RPMI7951 (cell line): ENCODE measurements around the gene WDTC1. TPM values are rescaled to one million over a fixed set of nuclear protein-coding genes. Genes with fewer than 3 reads are reported as not detected.
A peak's percentile ranks its signal among the peaks of the same experiment; 100 is the strongest.
"Not testable (repeated sequence)": the region's sequence is repeated elsewhere in the genome, so short reads cannot be mapped to it uniquely, and the experiment has no call there.

Source experiments
- DNase-seq: peaks from one replicate; pipeline ENCODE4 v3.0.0-alpha.2; 2012; ENCODE audit warnings: low read depth
- total RNA-seq: library from RNA; depleted of rRNA; stranded (reverse); fragments of >200 nt; shearing (Covaris generic); gene quantifications from 2 replicates; pipeline ENCODE4 v1.2.3, GENCODE V29; 2014

The WDTC1 gene
- total RNA-seq, 1 experiment from 2014 or later = 14.5 TPM

DNA sequence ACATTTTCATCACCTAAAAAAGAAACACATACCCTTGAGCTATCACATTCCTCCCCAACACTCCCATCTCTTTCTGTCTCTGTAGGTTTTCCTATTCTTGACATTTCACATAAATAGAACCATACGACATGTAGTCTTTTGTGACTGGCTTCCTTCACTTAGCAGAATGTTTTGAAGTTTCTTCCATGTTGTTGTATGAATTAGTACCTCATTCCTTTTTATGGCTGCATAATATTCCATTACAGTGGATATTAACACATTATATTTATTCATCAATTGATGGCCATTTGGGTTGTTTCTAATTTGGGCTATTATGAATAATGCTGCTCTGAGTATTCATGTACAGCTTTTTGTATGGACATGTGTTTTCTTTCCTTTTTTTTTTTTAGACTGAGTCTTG, 11.8 kb downstream of the WDTC1 start:
- DNase-seq = no peak

DNA sequence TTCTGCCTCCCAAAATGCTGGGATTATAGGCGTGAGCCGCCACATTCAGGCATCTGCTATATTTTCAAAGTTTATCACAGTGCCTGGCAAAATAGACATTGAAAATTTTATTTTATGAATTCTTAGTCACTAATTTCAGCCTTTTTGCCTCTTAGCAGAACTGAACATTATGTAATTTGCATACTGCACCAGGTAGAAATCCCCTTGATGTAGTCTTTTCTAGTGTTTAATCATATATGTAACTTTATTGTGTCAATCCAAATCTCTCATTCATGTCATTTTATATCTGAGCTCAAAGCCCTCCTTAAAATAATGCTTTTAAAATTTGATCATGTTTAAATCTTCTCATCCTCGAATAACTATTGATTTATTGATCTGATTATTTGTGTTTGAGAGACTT, 19.2 kb downstream of the WDTC1 start:
- no peak for DNase-seq

DNA sequence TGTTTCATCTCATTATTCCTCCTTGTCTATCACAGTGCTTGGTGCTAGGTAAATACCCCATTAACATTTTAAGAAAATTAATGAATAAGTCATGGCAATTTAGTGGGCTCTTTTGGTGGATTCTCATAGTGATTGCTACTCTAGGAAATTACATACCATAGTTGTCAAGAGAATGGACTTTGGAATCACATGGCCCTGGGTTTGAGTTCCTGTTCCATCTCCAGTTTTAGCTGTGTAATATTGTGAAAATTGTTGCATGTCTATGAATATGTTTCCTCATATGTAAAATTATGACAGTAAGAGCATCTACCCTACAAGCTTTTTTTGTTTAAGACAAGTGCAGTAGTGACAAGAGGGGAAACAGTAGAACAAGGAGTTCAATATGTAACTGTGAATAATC, 20.7 kb downstream of the WDTC1 start:
- DNase-seq = no peak

DNA sequence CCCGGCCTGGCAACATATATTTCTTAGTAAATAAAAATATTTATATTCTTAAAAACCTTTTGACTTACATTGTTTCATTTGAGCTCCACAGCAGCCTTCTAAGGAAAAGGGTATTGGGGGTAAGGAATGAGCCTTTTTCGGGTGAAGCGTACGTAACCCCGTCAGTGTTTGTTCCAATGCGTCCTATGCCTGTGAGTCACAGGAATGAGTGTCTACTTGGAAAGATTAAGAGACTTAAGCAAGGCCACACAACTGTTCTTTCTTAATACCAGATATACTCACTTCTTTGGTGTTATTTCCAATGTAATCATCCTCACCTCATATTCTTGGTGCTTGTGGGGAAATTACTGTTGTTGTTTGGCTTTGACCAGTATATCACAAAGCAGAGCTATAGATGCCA, 22.7 kb downstream of the WDTC1 start:
- no peak for DNase-seq

DNA sequence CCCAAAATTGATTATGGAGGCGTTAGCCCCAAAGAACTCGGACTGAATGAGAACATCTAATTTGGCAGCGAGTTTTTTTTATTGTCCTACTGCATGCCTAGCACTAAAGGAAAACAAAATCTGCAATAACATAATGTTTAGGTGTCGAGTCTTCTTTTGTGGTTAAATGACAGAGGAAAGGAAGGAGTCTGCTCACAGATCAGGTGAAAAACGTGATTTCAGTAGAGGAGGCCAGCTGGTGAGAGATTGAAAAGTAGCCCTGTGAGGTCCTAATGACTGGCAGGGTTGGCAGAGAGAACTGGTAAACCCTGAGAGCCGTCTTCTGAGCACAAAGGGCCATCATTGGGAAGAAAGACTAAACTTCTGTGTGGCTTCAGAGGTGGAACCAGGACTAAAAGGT, 24.2 kb downstream of the WDTC1 start:
- no peak for DNase-seq

DNA sequence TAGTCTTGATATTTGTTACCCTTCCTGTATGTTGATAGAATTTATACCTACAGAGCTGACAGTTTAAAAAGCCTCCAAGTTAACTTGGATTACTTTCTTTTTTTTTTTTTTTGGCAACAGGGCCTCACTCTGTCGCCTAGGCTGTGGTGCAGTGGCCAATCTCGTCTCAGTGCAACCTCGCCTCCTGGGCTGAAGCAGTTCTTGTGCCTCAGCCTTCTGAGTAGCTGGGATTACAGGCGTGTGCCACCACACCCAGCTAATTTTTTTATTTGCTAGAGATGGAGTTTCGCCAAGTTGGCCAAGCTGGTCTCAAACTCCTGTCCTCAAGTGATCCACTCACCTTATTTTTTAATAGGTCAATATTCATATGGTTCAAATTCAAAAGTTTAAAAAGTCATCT, 32.7 kb downstream of the WDTC1 start:
- no peak for DNase-seq

DNA sequence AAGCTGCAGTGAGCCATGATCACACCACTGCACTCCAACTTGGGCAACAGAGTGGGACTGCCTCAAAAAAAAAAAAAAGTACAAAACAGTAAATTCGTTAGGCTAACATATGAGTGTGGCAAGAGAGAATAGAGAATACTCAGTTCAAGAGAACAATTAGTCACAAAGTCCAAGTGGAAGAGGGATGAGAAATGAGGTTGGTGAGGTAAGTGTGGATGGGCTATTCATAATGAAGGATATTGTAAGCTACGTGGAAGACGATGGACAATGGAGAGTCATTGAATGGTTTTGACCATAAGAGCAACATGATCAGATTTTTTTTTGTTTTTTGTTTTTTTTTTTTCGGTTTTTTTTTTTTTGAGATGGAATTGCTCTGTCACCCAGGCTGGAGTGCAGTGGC, 34.8 kb downstream of the WDTC1 start:
- no peak for DNase-seq

DNA sequence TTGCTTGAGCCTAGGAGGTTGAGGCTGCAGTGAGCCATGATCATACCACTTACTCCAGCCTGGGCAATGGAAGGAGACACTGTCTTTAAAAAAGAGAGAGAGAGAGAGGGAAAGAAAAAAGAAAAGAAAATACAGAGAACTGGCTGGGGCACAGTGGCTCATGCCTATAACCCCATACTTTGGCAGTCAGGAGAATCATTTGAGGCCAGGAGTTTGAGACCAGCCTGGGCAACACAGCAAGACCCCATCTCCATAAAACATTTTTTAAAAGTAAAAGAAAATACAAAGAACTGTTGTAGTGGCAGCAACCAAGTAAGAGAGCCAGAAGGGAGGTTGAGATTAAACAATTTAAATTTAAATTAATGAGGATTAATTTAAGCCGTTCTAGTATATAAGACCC, 39.8 kb downstream of the WDTC1 start:
- DNase-seq = no peak

DNA sequence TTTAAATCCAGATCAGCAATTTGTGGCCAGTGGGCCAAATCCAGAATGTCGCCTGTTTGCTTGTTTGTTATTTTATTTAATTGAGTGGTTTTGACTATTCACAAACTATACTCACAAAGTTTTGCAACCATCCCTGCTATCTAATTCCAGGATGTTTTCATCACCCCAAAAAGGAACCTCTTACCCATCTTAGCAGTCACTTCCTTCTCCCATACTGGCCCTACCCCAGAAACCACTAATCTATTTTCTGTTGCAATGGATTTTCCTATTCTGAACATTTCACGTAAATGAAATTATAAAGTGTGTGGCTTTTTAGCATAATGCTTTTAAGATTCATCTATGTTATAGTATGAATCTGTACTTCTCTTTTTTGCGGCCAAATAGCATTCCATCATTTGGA, 41.3 kb downstream of the WDTC1 start:
- no peak for DNase-seq

DNA sequence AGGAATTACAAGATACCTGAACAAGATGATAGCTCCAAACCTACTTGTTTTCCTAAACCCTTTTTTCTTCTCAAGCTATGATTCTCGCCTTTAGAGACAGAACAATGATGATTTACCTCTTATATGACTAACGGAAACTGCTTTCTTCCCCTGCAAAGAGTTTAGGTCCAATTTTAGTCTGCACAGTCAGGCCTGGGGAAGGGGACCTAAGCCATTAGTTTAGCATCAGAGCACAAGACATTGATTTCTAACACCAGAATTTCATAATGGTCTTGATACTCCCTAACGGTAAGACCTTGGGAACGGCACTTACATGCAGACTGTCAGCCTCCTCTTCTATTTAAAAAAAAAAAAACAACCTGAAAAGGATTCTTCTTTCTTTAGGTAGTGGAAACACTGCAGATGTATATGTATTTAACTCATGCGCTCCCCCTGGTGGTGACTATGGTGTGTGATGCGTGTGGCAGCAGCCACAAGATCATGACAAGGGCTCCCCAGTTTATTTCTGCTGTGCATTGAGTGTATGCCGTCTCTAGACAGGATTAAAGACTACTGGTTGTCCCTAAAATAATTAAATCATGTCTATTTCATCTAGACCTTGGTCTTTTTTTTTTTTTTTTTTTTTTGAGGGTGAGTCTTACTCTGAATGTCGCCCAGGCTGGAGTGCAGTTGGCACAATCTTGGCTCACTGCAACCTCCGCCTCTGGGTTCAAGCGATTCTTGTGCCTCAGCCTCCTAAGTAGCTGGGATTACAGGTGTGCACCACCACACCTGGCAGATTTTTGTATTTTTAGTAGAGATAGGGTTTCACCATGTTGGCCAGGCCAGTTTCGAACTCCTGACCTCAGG, 50.2 kb downstream of the WDTC1 start:
- DNase-seq = peak; percentile 69

DNA sequence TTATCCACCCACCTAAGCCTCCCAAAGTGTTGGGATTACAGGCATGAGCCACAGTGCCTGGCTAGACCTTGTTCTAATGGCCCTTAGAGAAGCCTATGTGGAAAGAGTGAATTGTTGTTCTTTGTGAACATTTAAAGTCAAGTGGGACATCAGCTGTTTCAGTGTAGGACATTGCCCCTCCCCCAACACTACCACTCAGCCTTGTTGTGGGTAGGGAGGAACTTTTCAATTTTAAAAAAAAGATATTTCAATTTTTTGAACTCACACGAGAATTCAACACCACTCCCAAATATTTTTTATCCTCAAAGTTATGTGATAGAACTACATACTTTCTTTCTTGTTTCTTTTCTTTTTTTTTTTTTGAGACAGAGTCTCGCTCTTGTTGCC, 50.8 kb downstream of the WDTC1 start:
- DNase-seq = no peak

DNA sequence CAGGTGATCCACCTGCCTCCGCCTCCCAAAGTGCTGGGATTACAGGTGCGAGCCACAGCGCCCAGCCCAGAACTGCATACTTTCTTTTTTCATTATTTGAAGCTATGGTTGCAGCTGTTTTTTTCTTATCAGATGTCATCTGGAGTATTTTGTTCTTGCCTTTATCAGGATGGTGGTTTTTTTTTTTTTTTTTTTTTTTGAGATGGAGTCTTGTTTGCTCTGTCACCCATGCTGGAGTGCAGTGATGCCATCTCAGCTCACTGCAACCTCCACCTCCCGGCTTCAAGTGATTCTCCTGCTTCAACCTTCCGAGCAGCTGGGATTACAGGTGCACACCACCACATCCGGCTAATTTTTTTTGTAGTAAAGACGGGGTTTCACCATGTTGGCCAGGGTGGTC, 51.4 kb downstream of the WDTC1 start:
- not testable (repeated sequence) for DNase-seq

DNA sequence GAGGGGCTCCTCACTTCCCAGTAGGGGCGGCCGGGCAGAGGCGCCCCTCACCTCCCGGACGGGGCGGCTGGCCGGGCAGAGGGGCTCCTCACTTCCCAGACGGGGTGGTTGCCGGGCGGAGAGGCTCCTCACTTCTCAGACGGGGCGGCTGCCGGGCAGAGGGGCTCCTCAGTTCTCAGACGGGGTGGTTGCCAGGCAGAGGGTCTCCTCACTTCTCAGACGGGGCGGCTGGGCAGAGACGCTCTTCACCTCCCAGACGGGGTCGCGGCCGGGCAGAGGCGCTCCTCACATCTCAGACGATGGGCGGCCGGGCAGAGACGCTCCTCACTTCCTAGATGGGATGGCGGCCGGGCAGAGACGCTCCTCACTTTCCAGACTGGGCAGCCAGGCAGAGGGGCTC, 54.7 kb downstream of the WDTC1 start:
- not testable (repeated sequence) for DNase-seq

DNA sequence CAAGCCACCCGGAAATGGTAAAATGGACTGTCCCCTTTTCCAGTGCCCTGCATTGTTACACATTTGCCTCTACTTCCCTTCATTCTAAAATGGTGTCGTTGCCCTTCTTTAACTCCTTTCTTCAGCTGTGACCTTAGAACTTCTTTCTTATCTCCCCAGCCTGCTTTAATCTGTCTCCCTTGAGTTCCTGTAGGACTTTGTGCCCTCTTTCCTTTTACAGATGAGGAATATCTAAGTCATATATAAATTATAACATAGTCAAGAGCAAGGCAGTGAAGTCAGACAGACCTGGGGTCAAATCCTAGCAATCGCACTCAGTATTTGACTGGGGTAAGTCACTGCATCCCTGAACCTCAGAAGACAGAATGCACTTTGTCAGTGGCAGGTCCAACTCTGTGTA, 56.1 kb downstream of the WDTC1 start:
- DNase-seq = no peak

DNA sequence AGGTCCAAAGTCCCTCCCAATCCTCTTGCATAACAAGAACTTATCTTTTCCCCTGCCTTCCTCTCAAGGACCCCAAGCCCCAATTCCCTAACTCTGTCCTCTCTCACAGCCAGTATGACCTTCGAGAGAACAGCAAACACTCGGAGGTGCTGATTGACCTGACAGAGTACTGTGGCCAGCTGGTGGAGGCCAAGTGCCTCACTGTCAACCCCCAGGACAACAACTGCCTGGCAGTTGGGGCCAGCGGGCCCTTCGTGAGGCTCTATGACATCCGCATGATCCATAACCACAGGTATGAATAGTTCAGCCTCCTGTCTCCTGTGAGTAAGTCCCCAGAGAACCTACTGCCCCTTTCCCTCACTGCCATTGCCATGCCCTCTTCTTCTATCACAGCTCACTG, 57.7 kb downstream of the WDTC1 start:
- DNase-seq = peak; percentile 63

DNA sequence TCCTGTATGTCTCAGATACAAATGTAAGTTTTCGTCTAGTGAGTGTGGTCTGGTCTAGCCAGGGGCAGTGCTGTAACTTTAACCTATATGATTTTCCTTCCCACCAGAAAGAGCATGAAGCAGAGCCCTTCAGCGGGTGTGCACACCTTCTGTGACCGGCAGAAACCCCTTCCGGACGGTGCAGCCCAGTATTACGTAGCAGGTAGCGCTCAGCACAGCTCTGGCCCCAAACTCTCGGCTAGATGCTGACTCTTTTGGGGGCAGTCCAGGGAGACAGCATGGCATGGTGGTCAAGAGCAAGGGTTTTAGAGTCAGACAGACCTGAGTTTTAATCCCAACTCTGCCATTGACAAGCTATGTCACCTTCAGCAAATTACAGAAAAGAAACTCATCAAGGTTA, 59.5 kb downstream of the WDTC1 start:
- no peak for DNase-seq

DNA sequence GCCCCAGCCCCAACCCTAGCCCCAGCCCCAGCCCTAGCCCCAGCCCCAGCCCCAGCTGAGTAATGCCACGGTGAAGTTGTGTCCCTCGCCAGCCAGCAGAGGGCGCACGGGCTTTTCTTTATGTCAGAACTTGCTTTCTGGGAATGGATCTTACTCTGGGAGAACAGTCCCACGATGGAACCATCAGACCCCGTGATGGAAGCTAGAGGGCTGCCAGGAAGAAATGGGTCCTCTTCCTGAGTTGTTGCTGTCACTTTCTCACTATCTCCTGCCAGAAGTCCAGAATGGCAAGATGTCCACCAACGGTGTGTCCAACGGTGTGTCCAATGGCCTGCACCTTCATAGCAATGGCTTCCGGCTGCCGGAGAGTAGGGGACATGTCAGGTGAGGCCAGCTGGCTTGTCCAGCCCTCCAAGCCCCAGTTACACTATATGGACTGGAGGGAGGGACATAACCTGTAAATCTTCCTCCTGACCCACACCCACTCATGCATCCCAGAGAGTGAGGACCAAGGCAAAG, 62.4 kb downstream of the WDTC1 start:
- DNase-seq = peak; percentile 55

DNA sequence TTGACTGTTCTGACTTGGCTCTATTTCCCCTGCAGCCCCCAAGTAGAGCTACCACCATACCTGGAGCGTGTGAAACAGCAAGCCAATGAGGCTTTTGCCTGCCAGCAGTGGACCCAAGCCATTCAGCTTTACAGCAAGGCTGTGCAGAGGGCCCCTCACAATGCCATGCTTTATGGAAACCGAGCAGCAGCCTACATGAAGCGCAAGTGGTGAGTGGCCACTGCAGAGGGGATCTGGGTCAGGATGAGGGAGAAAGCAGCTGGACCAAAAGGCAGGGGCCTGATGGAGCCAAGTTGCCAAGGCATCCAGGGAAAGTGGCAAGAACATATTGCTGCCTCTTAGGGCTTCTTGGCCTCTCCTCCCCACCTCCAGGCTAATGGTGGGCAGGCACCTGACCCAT, 63.5 kb downstream of the WDTC1 start:
- no peak for DNase-seq

DNA sequence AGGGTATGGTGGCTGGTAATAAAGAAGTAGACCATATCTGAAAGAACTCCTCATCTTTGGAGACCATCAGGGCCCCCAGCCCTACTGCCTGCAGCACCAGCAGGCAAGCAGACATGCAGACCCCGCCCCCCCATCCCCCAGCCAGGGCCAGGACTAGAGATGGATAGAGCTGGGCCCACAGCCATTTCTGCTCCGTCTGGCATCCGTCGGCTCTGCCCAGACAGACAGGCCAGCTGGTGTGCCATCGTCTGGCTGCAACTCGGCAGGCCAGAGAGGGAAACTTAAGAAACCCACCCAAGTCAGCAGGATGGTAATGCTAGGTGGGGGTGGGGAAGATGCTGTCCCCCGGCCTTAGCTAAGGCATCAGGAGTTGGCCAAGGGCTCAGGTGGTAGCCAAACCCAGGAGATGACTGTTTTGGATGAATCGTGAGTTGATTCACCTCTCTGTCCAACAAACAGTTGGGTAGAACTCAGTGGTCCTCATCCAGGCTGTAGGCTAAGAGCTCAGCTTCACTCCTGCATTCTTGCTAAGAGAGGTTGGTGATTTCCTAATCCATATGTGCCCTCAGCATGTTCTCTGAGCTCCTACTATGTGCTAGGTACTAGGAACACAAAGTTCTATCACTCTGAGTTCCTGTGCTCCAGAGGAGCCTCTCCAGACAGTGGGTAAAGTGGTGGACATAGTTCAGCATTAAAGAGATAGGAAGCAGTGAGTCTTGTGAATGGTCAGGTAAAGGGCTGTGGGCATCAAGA, 64.4 kb downstream of the WDTC1 start:
- no peak for DNase-seq

DNA sequence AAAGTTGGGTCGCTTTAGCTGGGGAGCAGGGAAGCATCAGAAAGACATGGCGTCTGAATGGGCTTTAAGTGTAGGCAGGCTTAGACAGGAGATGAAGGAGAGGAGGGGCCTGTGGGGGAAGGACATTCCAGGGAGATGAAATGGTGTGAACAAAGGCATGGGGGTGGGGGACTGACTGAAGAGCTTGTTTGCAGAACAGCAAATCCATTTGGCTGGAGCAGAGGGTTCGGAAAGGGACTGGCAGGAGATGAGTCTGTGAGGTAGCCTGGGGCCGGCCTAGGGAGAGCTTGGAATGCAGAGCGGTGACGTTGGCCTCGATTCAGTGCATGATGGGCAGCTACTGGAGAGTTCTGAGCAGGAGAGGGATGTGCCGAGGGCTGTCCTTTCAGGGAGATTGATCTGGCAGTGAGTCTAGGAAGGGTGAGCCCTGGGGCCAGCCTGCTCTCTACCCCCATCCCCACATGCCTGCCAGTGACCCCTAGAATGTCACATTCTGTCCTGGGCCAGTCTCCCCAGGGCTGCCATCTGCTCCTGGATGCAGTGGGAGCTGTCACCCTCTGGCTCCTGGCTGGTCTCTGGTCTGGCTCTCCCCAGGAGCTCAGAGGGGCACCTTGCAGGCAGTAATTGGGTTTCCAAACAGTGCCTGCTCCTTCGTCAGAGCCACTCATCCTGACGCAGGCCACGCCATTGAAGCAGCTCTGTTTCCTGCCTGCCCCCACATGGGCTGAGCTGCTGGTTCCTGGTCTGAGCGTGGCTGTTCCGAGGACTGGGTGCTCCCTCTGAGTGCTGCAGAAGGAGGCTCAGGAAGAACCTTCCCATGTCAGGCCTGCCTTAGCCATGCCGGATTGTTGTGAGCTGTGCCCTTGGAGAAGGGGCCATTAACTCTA, 65.2 kb downstream of the WDTC1 start:
- peak; percentile 97 for DNase-seq

DNA sequence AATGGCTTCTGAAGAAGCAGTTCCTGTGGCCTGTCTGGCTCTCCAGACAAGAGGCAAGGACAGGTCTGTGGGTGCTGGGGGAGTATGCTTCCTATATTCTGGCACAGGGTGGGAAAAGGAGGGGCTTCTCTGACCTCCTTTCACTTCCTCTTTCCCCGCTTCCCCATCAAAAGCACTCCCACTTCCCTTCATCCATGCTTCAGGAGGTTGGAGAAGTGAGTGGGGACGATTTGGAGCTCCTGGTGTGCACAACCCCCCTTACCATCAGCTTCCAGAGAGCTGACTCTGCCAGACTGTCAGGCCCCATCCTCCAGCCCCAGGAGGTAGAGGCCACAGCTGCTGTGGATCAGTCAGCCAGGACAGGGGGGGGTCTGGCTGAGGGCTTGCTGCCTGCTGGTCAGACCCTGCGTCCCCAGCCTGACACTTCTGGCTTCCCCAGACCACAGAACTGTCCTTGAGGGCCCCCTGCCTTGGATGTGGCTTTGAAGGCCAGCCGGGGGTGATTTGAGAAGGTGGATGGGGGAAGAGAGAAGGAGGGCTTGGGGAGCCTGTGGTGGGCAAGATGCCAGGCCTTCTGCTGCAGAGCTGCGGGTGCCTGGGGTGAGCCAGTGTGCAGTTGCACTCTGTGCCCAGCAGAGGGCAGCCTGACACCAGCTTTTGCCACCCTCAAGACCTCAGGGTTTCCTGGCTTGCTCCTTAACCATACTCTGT, 66.1 kb downstream of the WDTC1 start:
- peak; percentile 83 for DNase-seq

DNA sequence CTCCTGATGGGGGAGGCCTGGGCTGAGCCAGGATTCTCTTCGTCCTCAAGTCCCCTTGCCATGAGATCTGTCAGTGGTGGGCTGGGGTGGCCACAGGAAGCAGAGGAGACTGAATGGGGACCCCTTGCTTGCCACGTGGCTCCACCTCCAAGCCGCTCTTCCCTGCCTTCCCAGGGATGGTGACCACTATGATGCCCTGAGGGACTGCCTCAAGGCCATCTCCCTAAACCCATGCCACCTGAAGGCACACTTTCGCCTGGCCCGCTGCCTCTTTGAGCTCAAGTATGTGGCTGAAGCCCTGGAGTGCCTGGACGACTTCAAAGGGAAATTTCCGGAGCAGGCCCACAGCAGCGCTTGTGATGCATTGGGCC, 66.6 kb downstream of the WDTC1 start:
- DNase-seq = no peak
